B cell (primary cell): ENCODE results near the gene GALNT5.

ENCODE experiments used
- CTCF ChIP-seq: fragments of 200-600 bp; IDR thresholded peaks from one replicate; pipeline ENCODE4 v1.8.0; 2022; ENCODE audit warnings: antibody characterized with exemption, mild to moderate bottlenecking
- EZH2 ChIP-seq: IDR thresholded peaks from 2 replicates; pipeline ENCODE4 v1.6.1; 2012; ENCODE audit warnings: borderline replicate concordance, low read depth, mild to moderate bottlenecking, moderate library complexity, low read length; ENCODE audit not compliant: insufficient read depth, poor library complexity, severe bottlenecking

- TF ChIP-seq CTCF (peak; percentile 35), EZH2 (no peak)
Observed at GRCh38 chr2:157307021-157307420, 49.5 kb downstream of the GALNT5 start.
